ENCODE data around the gene HTT. TPM values are rescaled to one million over a fixed set of nuclear protein-coding genes. Genes with fewer than 3 reads are reported as not detected.

The HTT gene
- polyA plus RNA-seq, 1 donor (not counting 4 experiments of a cell fraction or from before 2014, with no cell fraction given) = 16.2 TPM

- Histone ChIP-seq H3K27me3 (ENCODE audit: control insufficient read depth, extremely low read depth, insufficient read depth, low read length) (no peaks in the 10 kb centered on the region), H2AFZ (ENCODE audit: control insufficient read depth, low read length) (no peak overlapping the region), H4K20me1 (ENCODE audit: control insufficient read depth, extremely low read depth, insufficient read depth, low read length) (no peaks in the 10 kb centered on the region), H3K9me3 (ENCODE audit: control insufficient read depth, low read depth, low read length) (no peaks in the 10 kb centered on the region), H3K27ac (ENCODE audit: control insufficient read depth, insufficient read depth, low read length) (no peak overlapping the region), H3K4me1 (ENCODE audit: control insufficient read depth, extremely low read depth, insufficient read depth, low read length) (no peaks in the 10 kb centered on the region), H3K9me1 (ENCODE audit: control insufficient read depth, extremely low read depth, insufficient read depth, low read length) (no peaks in the 10 kb centered on the region), H3K36me3 (ENCODE audit: control insufficient read depth in 2 of 2, extremely low read depth in 1 of 2, insufficient read depth in 2 of 2, low read length in 2 of 2) (peaks cover 34 to 41% of the 10 kb centered on the region in 2 experiments), H3K4me2 (ENCODE audit: control insufficient read depth, extremely low read depth, insufficient read depth, low read depth, low read length) (no peak overlapping the region), H3K9ac (ENCODE audit: control insufficient read depth, extremely low read depth, insufficient read depth, low read length) (no peak overlapping the region), H3K79me2 (ENCODE audit: control insufficient read depth, insufficient read depth, low read length) (no peaks in the 10 kb centered on the region), H3K4me3 (ENCODE audit: control insufficient read depth in 2 of 3, extremely low read depth in 1 of 3, insufficient read depth in 2 of 3, low read depth in 1 of 3, low read length in 3 of 3) (no peak overlapping the region)
- FAIRE-seq = no peak
- DNase-seq (ENCODE audit: low read depth, low spot score) = no peak
- dilution Hi-C loops (cut with MboI; ENCODE audit: extremely low pct_ligation_motif_present, low sequenced_read_pairs) = no loop called here
- TF ChIP-seq CTCF (optimal IDR thresholded peaks at IDR 0.05 in 1 of 3, IDR thresholded peaks at IDR 0.05 in 1 of 3, conservative IDR thresholded peaks at IDR 0.05 in 1 of 3; ENCODE audit: extremely low read depth in 1 of 3, insufficient read depth in 2 of 3, low read length in 3 of 3) = no peak
- TF ChIP-seq EZH2 (IDR thresholded peaks at IDR 0.05; ENCODE audit: low read length) = no peak
These were observed 152.5 kb downstream of the HTT start for GRCh38 chr4:3226944-3227343.

GRCh38 chr4:3227878-3228675, 153.6 kb downstream of the HTT start:
- Histone ChIP-seq H3K27me3 (ENCODE audit: control insufficient read depth, extremely low read depth, insufficient read depth, low read length) (no peaks in the 10 kb centered on the region), H3K9ac (ENCODE audit: control insufficient read depth, extremely low read depth, insufficient read depth, low read length) (no peak overlapping the region), H3K9me3 (ENCODE audit: control insufficient read depth, low read depth, low read length) (no peaks in the 10 kb centered on the region), H3K9me1 (ENCODE audit: control insufficient read depth, extremely low read depth, insufficient read depth, low read length) (no peaks in the 10 kb centered on the region), H3K79me2 (ENCODE audit: control insufficient read depth, insufficient read depth, low read length) (no peaks in the 10 kb centered on the region), H3K27ac (ENCODE audit: control insufficient read depth, insufficient read depth, low read length) (no peak overlapping the region), H3K4me1 (ENCODE audit: control insufficient read depth, extremely low read depth, insufficient read depth, low read length) (no peaks in the 10 kb centered on the region), H3K4me3 (ENCODE audit: control insufficient read depth in 2 of 3, extremely low read depth in 1 of 3, insufficient read depth in 2 of 3, low read depth in 1 of 3, low read length in 3 of 3) (no peak overlapping the region), H3K4me2 (ENCODE audit: control insufficient read depth, extremely low read depth, insufficient read depth, low read depth, low read length) (no peak overlapping the region), H3K36me3 (ENCODE audit: control insufficient read depth in 2 of 2, extremely low read depth in 1 of 2, insufficient read depth in 2 of 2, low read length in 2 of 2) (peaks cover 37 to 46% of the 10 kb centered on the region in 2 experiments), H4K20me1 (ENCODE audit: control insufficient read depth, extremely low read depth, insufficient read depth, low read length) (no peaks in the 10 kb centered on the region), H2AFZ (ENCODE audit: control insufficient read depth, low read length) (no peak overlapping the region)
- dilution Hi-C loops (cut with MboI; ENCODE audit: extremely low pct_ligation_motif_present, low sequenced_read_pairs) = no loop called here
- FAIRE-seq (no peak), DNase-seq (ENCODE audit: low read depth, low spot score) (no peak)
- TF ChIP-seq EZH2 (IDR thresholded peaks at IDR 0.05; ENCODE audit: low read length) (no peak), CTCF (optimal IDR thresholded peaks at IDR 0.05 in 1 of 3, IDR thresholded peaks at IDR 0.05 in 1 of 3, conservative IDR thresholded peaks at IDR 0.05 in 1 of 3; ENCODE audit: extremely low read depth in 1 of 3, insufficient read depth in 2 of 3, low read length in 3 of 3) (no peak)
